Common myeloid progenitor, CD34-positive (primary cell): ENCODE measurements around the gene CEP250.

Source experiments
- CTCF ChIA-PET: fragments of 350-600 bp; sonication (Branson Sonifier 250); formaldehyde crosslinking; loops from one replicate; lab custom pipeline; 2021; ENCODE audit warnings: antibody characterized with exemption; lab: Charles Lee
- POLR2A ChIA-PET: fragments of 350-600 bp; sonication (Branson Sonifier 250); formaldehyde crosslinking; loops from one replicate; lab custom pipeline; 2021; ENCODE audit warnings: antibody characterized with exemption; lab: Charles Lee
- DNase-seq, 3 donors: peaks; one replicate each; pipeline versions ENCODE4 v3.0.0 to v3.0.0-alpha.2; 2013
- H3K27ac ChIP-seq, 2 experiments: 1 replicate in 1 of 2; 2 replicates in 1 of 2; pipeline ENCODE4 v1.7.0; 2013; ENCODE audit warnings: inconsistent platforms in 2 of 2, low read length in 2 of 2, mild to moderate bottlenecking in 2 of 2, low read depth in 1 of 2, moderate library complexity in 1 of 2; ENCODE audit not compliant: severe bottlenecking in 2 of 2, insufficient read depth in 1 of 2, poor library complexity in 1 of 2
- H3K27me3 ChIP-seq, 5 experiments: replicated peaks in 2 of 5; 1 replicate in 3 of 5; 2 replicates in 2 of 5; pipeline versions ENCODE4 v1.6.1 to v1.7.0; 2013; ENCODE audit warnings: low read length in 4 of 5, mild to moderate bottlenecking in 2 of 5, moderate library complexity in 2 of 5, inconsistent platforms in 1 of 5; ENCODE audit not compliant: insufficient read depth in 5 of 5, control insufficient read depth in 4 of 5
- H3K36me3 ChIP-seq, 4 experiments: 1 replicate in 2 of 4; 2 replicates in 2 of 4; pipeline versions ENCODE4 v1.6.1 to v1.7.0; 2013; ENCODE audit warnings: low read length in 3 of 4, control low read depth in 1 of 4, mild to moderate bottlenecking in 1 of 4; ENCODE audit not compliant: control insufficient read depth in 4 of 4, insufficient read depth in 4 of 4
- H3K4me1 ChIP-seq, 4 experiments: 1 replicate in 3 of 4; 2 replicates in 1 of 4; pipeline versions ENCODE4 v1.6.1 to v1.7.1; 2013; ENCODE audit warnings: low read length in 3 of 4, mild to moderate bottlenecking in 3 of 4, control low read depth in 1 of 4, inconsistent platforms in 1 of 4, moderate library complexity in 1 of 4; ENCODE audit not compliant: control insufficient read depth in 4 of 4, insufficient read depth in 4 of 4; ENCODE audit errors: control extremely low read depth in 1 of 4
- H3K4me3 ChIP-seq, 7 experiments: 1 replicate in 4 of 7; 2 replicates in 3 of 7; pipeline versions ENCODE4 v1.5.1 to v1.7.0; 2013; ENCODE audit warnings: mild to moderate bottlenecking in 7 of 7, low read length in 6 of 7, moderate library complexity in 6 of 7, inconsistent platforms in 2 of 7, low read depth in 2 of 7, control low read depth in 1 of 7; ENCODE audit not compliant: insufficient read depth in 4 of 7, control insufficient read depth in 1 of 7; ENCODE audit errors: extremely low read depth in 1 of 7
- H3K9me3 ChIP-seq, 5 experiments: 1 replicate in 4 of 5; 2 replicates in 1 of 5; pipeline versions ENCODE4 v1.6.1 to v1.7.1; 2013; ENCODE audit warnings: low read length in 4 of 5, mild to moderate bottlenecking in 2 of 5, inconsistent platforms in 1 of 5, low read depth in 1 of 5, moderate library complexity in 1 of 5; ENCODE audit not compliant: control insufficient read depth in 4 of 5, insufficient read depth in 2 of 5; ENCODE audit errors: control extremely low read depth in 1 of 5
- WGBS: methylation state at CpG from one replicate; pipeline ENCODE4 v1.1.5; 2013; ENCODE audit not compliant: insufficient coverage; 5-methylcytosine and 5-hydroxymethylcytosine counted together

Gene CEP250

GRCh38 chr20:35489717-35490116, 34.3 kb downstream of the CEP250 start:
- H3K27ac ChIP-seq, result no peak overlapping the region
- 90% methylated on average over 5 of the region's 5 CpGs for WGBS
- peaks cover 5 to 25% (median 22%) of the 10 kb centered on the region in 4 experiments for H3K4me1 ChIP-seq
- peak overlapping the region in 6 of 7 experiments; percentile 21 to 97 (median 76) for H3K4me3 ChIP-seq
- H3K36me3 ChIP-seq, result peaks cover 8 to 54% (median 29%) of the 10 kb centered on the region in 4 experiments
- ChIA-PET POLR2A (no interaction called here), CTCF (interaction anchor here (0.6 to 2.3 kb wide), 7 partner anchors 21 to 129 kb away, joined by 3 to 7 read pairs (median 4); no protein-coding TSS in a partner anchor)
- no peaks in the 10 kb centered on the region for H3K27me3 ChIP-seq
- peaks cover 0 to 1% (median 0%) of the 10 kb centered on the region in 5 experiments for H3K9me3 ChIP-seq
- peak in 2 of 3 donors; percentile 41 to 58 for DNase-seq

GRCh38 chr20:35490736-35491181, 35.4 kb downstream of the CEP250 start:
- H3K9me3 ChIP-seq, result no peaks in the 10 kb centered on the region
- peaks cover 6 to 60% (median 37%) of the 10 kb centered on the region in 4 experiments for H3K36me3 ChIP-seq
- no peaks in the 10 kb centered on the region for H3K27me3 ChIP-seq
- H3K4me3 ChIP-seq, result peak overlapping the region; percentile 33 to 97 (median 79)
- peak overlapping the region; percentile 84 to 94 for H3K27ac ChIP-seq
- WGBS, result 0% methylated on average over 6 of the region's 6 CpGs
- ChIA-PET POLR2A (interaction anchor here (0.8 to 0.9 kb wide), 3 partner anchors 10 to 51 kb away, joined by 3 to 6 read pairs (median 5); partner anchors contain the start of gene ERGIC3), CTCF (interaction anchor here (0.8 to 2.3 kb wide), 11 partner anchors 11 to 128 kb away, joined by 3 to 9 read pairs (median 4); no protein-coding TSS in a partner anchor)
- DNase-seq, result peak; percentile 78 to 95 (median 90)
- peaks cover 5 to 25% (median 22%) of the 10 kb centered on the region in 4 experiments for H3K4me1 ChIP-seq

GRCh38 chr20:35491823-35492222, 36.4 kb downstream of the CEP250 start:
- Histone ChIP-seq H3K4me3 (no peak overlapping the region), H3K27ac (no peak overlapping the region), H3K4me1 (peaks cover 5 to 25% (median 22%) of the 10 kb centered on the region in 4 experiments), H3K9me3 (no peaks in the 10 kb centered on the region), H3K27me3 (no peaks in the 10 kb centered on the region), H3K36me3 (peaks cover 11 to 64% (median 40%) of the 10 kb centered on the region in 4 experiments)
- ChIA-PET CTCF (interaction anchor here (1.5 to 1.8 kb wide), 4 partner anchors 10 to 46 kb away, joined by 4 to 9 read pairs (median 5); no protein-coding TSS in a partner anchor), POLR2A (no interaction called here)
- no peak for DNase-seq
- WGBS, result 100% methylated on average over 4 of the region's 5 CpGs

GRCh38 chr20:35492352-35492751, 37.0 kb downstream of the CEP250 start:
- ChIA-PET CTCF (interaction anchor here (1.6 kb wide), 1 partner anchor 13 kb away, joined by 6 read pairs; no protein-coding TSS in a partner anchor), POLR2A (no interaction called here)
- no peaks in the 10 kb centered on the region for H3K9me3 ChIP-seq
- no peak for DNase-seq
- no peak overlapping the region for H3K27ac ChIP-seq
- peaks cover 5 to 25% (median 22%) of the 10 kb centered on the region in 4 experiments for H3K4me1 ChIP-seq
- peaks cover 11 to 68% (median 44%) of the 10 kb centered on the region in 4 experiments for H3K36me3 ChIP-seq
- H3K27me3 ChIP-seq, result no peaks in the 10 kb centered on the region
- WGBS, result 97% methylated on average over 4 of the region's 6 CpGs
- no peak overlapping the region for H3K4me3 ChIP-seq

GRCh38 chr20:35496481-35496880, 41.1 kb downstream of the CEP250 start:
- ChIA-PET CTCF (interaction anchor here (0.8 to 1.4 kb wide), 2 partner anchors 8 to 15 kb away, joined by 3 read pairs; no protein-coding TSS in a partner anchor), POLR2A (no interaction called here)
- Histone ChIP-seq H3K27ac (no peak overlapping the region), H3K9me3 (no peaks in the 10 kb centered on the region), H3K27me3 (no peaks in the 10 kb centered on the region), H3K4me1 (peaks cover 0 to 4% (median 1%) of the 10 kb centered on the region in 4 experiments), H3K36me3 (peaks cover 19 to 83% (median 59%) of the 10 kb centered on the region in 4 experiments), H3K4me3 (no peak overlapping the region)
- no peak for DNase-seq
- 100% methylated on average over 3 of the region's 3 CpGs for WGBS

GRCh38 chr20:35497320-35497719, 41.9 kb downstream of the CEP250 start:
- H3K27me3 ChIP-seq, result no peaks in the 10 kb centered on the region

GRCh38 chr20:35497780-35498189, 42.4 kb downstream of the CEP250 start:
- H3K27me3 ChIP-seq, result no peaks in the 10 kb centered on the region
- no peaks in the 10 kb centered on the region for H3K9me3 ChIP-seq
- H3K36me3 ChIP-seq, result peaks cover 23 to 90% (median 61%) of the 10 kb centered on the region in 4 experiments
- ChIA-PET CTCF (interaction anchor here (0.7 to 6.6 kb wide), 4 partner anchors 13 to 194 kb away, joined by 3 to 35 read pairs (median 6); no protein-coding TSS in a partner anchor), POLR2A (no interaction called here)
- WGBS, result 100% methylated on average over 8 of the region's 9 CpGs
- DNase-seq, result no peak
- H3K27ac ChIP-seq, result no peak overlapping the region
- peaks cover 0 to 11% (median 2%) of the 10 kb centered on the region in 4 experiments for H3K4me1 ChIP-seq
- H3K4me3 ChIP-seq, result no peak overlapping the region

More at GRCh38 chr20:35497320-35497719, 41.9 kb downstream of the CEP250 start:
- no peak overlapping the region for H3K27ac ChIP-seq
- peaks cover 19 to 89% (median 60%) of the 10 kb centered on the region in 4 experiments for H3K36me3 ChIP-seq
- no peak overlapping the region for H3K4me3 ChIP-seq
- peaks cover 0 to 8% (median 2%) of the 10 kb centered on the region in 4 experiments for H3K4me1 ChIP-seq
- DNase-seq, result no peak
- POLR2A ChIA-PET, result no interaction called here
- CTCF ChIA-PET, result interaction anchor here (0.7 to 1.4 kb wide), 2 partner anchors 14 to 18 kb away, joined by 3 read pairs; no protein-coding TSS in a partner anchor
- H3K9me3 ChIP-seq, result no peaks in the 10 kb centered on the region
- 98% methylated on average over 5 of the region's 5 CpGs for WGBS
